Mesodermal cell (in vitro differentiated cells): Measurements from ENCODE around the gene KIF5B.

Experiments
- H3K27ac ChIP-seq: 2 replicates; pipeline ENCODE4 v1.7.0; 2013; ENCODE audit warnings: mild to moderate bottlenecking, low read depth, low read length, moderate library complexity; ENCODE audit not compliant: severe bottlenecking
- H3K36me3 ChIP-seq: 2 replicates; pipeline ENCODE4 v1.7.1; 2013; ENCODE audit warnings: mild to moderate bottlenecking, low read length, moderate library complexity; ENCODE audit not compliant: control insufficient read depth, insufficient read depth
- H3K4me1 ChIP-seq: one replicate; pipeline ENCODE4 v1.7.1; 2013; ENCODE audit warnings: mild to moderate bottlenecking, low read length; ENCODE audit not compliant: insufficient read depth, control insufficient read depth, poor library complexity, severe bottlenecking
- H3K4me3 ChIP-seq: 2 replicates; pipeline ENCODE4 v1.7.0; 2013; ENCODE audit warnings: low read length, control low read depth, mild to moderate bottlenecking; ENCODE audit not compliant: insufficient read depth, poor library complexity, severe bottlenecking; ENCODE audit errors: extremely low read depth
- H3K9me3 ChIP-seq: 2 replicates; pipeline ENCODE4 v1.7.1; 2013; ENCODE audit warnings: mild to moderate bottlenecking, low read length, moderate library complexity; ENCODE audit not compliant: control insufficient read depth
- WGBS, 2 experiments: methylation state at CpG; one replicate each; pipeline ENCODE4 v1.1.5; 2013; ENCODE audit warnings: missing lambda C conversion rate in 2 of 2; ENCODE audit not compliant: insufficient coverage in 2 of 2; 5-methylcytosine and 5-hydroxymethylcytosine counted together

Gene KIF5B

GRCh38 chr10:31962826-31963588, 93.2 kb downstream of the KIF5B start:
- 85 to 87% methylated on average over 3 to 4 of the region's 4 CpGs for WGBS, 2 experiments
- H3K4me3 ChIP-seq, result no peak overlapping the region
- peaks cover 2% of the 10 kb centered on the region for H3K4me1 ChIP-seq
- H3K36me3 ChIP-seq, result no peaks in the 10 kb centered on the region
- H3K27ac ChIP-seq, result no peak overlapping the region
- H3K9me3 ChIP-seq, result no peaks in the 10 kb centered on the region

DNA sequence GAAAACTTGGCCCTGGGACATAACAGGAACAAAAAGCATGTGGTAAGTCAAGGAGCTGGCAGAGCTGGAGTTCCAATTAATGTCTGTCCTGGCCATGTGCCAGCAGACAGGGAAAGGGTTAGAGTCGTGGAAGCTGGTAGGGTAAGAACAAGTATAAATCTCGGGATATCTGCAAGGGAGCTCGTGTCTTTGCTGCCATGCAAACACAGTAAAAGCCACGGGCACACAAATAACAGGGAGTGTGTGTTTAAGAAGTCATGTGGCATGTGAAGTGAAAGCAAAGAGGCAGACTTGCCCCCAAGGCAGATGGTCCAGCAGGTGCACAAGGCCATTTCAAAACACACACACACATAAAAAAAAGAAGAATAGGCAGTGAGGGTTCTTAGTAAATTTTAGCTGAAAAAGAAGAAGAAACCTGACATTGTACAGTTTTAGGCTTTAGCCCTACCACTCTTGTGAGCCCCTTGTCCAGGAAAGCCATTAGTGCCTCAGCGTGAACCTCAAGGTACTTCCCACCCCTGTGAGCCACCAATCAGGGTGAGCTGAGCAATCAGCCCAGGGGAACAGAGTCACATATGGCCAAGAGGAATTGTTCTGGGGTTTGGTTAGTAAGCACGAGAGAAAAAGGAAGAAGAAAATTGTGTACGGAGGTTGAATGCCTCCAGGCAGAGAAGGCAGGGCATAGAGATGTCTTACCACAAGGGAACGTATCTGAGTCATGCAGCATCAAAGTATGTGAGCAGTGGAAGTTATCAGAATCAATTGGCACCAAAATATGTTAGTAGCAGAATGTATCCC, 94.7 kb downstream of the KIF5B start:
- no peaks in the 10 kb centered on the region for H3K36me3 ChIP-seq
- H3K9me3 ChIP-seq, result no peaks in the 10 kb centered on the region
- H3K4me3 ChIP-seq, result no peak overlapping the region
- H3K4me1 ChIP-seq, result peaks cover 2% of the 10 kb centered on the region
- H3K27ac ChIP-seq, result no peak overlapping the region
- 92 to 94% methylated on average over 7 to 8 of the region's 8 CpGs for WGBS, 2 experiments

DNA sequence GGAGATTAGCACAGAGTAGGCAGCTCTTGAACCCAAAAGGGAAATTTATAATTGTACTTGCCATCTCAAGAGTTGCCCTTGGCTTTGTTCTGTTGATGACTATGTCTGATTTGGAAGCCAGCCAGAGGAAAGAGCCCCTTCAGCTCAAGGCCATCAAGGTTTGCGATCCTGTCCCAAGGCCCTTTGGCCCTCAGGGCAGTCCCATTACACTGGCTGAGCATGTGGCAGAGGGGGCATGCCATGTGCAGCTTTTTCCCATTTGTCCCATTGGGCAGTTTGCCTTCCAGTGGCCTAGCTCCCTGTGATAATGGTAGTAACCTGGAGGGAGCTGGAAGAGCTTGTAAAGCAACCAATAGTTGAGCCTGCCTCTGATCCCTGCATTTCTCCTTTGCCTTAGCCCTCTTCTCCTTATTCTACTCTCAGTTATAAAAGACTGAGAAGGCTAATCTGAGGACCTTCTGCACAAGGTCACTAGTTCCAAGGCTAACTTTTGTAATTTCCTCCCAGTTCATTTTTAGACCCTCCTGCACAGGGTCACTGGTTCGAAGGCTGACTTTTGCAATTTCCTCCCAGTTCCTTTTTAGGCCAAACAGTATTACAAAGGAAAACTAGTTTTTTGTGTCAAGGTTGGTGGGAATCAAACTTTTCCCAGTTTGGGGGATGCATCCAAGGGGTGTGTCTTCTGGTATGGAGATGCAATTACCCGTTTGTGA, 96.6 kb downstream of the KIF5B start:
- Histone ChIP-seq H3K4me3 (no peak overlapping the region), H3K9me3 (peaks cover 9% of the 10 kb centered on the region), H3K36me3 (peaks cover 3% of the 10 kb centered on the region), H3K4me1 (peaks cover 2% of the 10 kb centered on the region), H3K27ac (no peak overlapping the region)
- WGBS, 2 experiments, result 75 to 100% methylated on average over 1 to 2 of the region's 3 CpGs
